ENCODE results near the gene KDM4C. TPM values are rescaled to one million over a fixed set of nuclear protein-coding genes. Genes with fewer than 3 reads are reported as not detected.

The KDM4C gene
- total and polyA plus RNA-seq, 2 of the 13 experiments (the other 11 are each of a cell fraction or from before 2014, with no cell fraction given) = 19.4 to 23.6 TPM

- no peak for TF ChIP-seq ZBTB10 (CRISPR knock-in tag; IDR thresholded peaks at IDR 0.05; ENCODE audit: borderline replicate concordance)
- no peak for TF ChIP-seq CSRNP1 (CRISPR knock-in tag; IDR thresholded peaks at IDR 0.05)
- TF ChIP-seq GMEB1 (CRISPR knock-in tag; IDR thresholded peaks at IDR 0.05; ENCODE audit: borderline replicate concordance) = no peak
- no peak for TF ChIP-seq FOXM1 (CRISPR knock-in tag; IDR thresholded peaks at IDR 0.05)
- TF ChIP-seq MIER2 (CRISPR knock-in tag; IDR thresholded peaks at IDR 0.05) = no peak
- no peak for TF ChIP-seq HOXA7 (CRISPR knock-in tag; IDR thresholded peaks at IDR 0.05)
- TF ChIP-seq PHB2 (IDR thresholded peaks at IDR 0.05; ENCODE audit: partially characterized antibody) = no peak
- no peak for TF ChIP-seq ZFP36L2 (CRISPR knock-in tag; IDR thresholded peaks at IDR 0.05)
- no peak; the same call in 1 of the 2 replicates for TF ChIP-seq PHF8 (CRISPR knock-in tag; IDR thresholded peaks at IDR 0.05)
- TF ChIP-seq AFF4 (CRISPR knock-in tag; IDR thresholded peaks at IDR 0.05) = no peak
- peak; percentile 46; the same call in 1 of the 2 replicates for TF ChIP-seq GFI1 (CRISPR knock-in tag; IDR thresholded peaks at IDR 0.05; ENCODE audit: borderline replicate concordance)
- TF ChIP-seq ZFP90 (CRISPR knock-in tag; IDR thresholded peaks at IDR 0.05; ENCODE audit: borderline replicate concordance) = no peak
- no peak for TF ChIP-seq MED13 (CRISPR knock-in tag; IDR thresholded peaks at IDR 0.05)
- no peak for TF ChIP-seq JUNB (CRISPR knock-in tag; IDR thresholded peaks at IDR 0.05; ENCODE audit: borderline replicate concordance)
- TF ChIP-seq SP5 (CRISPR knock-in tag; IDR thresholded peaks at IDR 0.05; ENCODE audit: borderline replicate concordance, low read depth) = no peak
- TF ChIP-seq AHR (CRISPR knock-in tag; IDR thresholded peaks at IDR 0.05) = no peak
- no peak for TF ChIP-seq ONECUT2 (CRISPR knock-in tag; IDR thresholded peaks at IDR 0.05)
- no peak for TF ChIP-seq RXRA (CRISPR knock-in tag; IDR thresholded peaks at IDR 0.05)
- no peak for TF ChIP-seq IKZF5 (CRISPR knock-in tag; IDR thresholded peaks at IDR 0.05)
- no peak for TF ChIP-seq ZNF143 (CRISPR knock-in tag; IDR thresholded peaks at IDR 0.05)
These were observed 868 bp downstream of the KDM4C start (continued) for GRCh38 chr9:6758498-6759184.
